GM12801 (cell line): Measurements from ENCODE around the gene ADAMTS1.

ENCODE experiments used
- TF ChIP-seq, protein P1 (sequence below): IDR thresholded peaks from one replicate; pipeline ENCODE4 v1.5.1; 2011; ENCODE audit warnings: control low read depth; ENCODE audit not compliant: insufficient read length; ENCODE audit errors: extremely low read depth

The ADAMTS1 gene

DNA sequence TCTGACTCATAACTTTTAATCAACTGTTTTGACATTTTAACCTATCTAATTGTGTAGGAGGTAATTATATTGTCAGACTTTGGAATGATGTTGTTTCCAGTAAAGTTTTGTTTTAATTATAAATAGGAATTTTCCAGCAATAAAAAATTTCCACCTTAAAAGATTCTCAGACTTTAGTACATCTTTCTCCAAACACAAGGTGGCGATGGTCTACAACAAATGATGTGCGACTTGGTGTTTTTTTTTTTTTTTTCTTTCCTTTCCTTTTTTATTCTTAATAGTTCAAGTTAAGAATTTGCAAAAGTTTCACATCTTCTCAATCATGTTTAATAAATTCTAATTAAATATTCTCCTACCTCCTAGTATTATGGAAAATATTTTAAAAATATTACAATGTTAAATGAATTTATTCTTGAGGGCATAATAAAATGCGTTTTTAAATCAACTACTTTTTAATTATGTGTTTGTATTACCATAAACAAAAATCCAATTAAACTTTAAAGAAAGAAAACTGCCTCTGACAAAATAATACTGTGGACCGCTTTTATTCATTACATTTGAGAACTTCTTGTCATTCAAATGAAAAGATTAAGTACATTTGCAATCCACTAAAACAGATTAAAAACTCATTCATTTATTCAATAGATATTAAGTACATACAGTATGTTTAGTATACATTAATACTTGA, 4.4 kb upstream of the ADAMTS1 start:
- TF ChIP-seq, protein P1, sequence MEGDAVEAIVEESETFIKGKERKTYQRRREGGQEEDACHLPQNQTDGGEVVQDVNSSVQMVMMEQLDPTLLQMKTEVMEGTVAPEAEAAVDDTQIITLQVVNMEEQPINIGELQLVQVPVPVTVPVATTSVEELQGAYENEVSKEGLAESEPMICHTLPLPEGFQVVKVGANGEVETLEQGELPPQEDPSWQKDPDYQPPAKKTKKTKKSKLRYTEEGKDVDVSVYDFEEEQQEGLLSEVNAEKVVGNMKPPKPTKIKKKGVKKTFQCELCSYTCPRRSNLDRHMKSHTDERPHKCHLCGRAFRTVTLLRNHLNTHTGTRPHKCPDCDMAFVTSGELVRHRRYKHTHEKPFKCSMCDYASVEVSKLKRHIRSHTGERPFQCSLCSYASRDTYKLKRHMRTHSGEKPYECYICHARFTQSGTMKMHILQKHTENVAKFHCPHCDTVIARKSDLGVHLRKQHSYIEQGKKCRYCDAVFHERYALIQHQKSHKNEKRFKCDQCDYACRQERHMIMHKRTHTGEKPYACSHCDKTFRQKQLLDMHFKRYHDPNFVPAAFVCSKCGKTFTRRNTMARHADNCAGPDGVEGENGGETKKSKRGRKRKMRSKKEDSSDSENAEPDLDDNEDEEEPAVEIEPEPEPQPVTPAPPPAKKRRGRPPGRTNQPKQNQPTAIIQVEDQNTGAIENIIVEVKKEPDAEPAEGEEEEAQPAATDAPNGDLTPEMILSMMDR: no peak

DNA sequence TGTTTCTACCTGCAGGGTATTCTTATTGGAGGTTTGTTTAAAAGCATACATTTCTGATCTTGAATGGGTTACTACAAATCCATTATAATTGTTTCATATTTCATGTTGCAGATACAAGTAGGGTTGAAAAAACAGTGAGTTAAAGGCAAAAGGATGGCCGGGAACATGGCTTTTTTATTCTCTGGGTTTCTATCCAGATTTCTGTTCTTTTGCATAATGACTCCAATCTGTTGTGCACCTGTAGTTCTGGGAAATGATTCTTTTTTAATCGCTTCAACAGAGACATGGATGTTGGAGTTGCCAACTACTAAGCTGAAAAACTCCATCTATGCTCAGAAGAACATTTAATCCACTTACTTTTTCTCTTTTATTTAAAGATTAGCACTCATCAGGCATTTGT, 2.7 kb upstream of the ADAMTS1 start:
- TF ChIP-seq, protein P1: no peak

DNA sequence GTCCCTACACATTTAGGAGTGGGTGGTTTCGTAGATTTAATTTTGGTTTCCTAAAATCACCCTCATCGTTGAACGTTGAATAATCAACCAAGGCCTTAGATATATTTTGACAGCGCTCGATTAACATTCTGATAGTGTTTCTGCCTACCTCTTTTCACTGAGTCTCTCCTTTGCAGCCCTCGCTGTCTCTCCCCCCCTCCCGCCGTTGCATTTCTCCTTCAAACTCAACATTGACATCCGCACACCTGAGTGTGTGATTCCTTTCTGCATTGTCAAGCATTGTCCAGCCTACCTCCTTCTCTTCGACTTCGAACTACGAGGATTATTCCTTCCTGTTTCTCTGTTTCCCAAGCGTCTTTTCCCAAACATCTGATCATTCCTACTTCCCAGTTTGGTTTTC, 1.8 kb upstream of the ADAMTS1 start:
- TF ChIP-seq, protein P1: no peak

DNA sequence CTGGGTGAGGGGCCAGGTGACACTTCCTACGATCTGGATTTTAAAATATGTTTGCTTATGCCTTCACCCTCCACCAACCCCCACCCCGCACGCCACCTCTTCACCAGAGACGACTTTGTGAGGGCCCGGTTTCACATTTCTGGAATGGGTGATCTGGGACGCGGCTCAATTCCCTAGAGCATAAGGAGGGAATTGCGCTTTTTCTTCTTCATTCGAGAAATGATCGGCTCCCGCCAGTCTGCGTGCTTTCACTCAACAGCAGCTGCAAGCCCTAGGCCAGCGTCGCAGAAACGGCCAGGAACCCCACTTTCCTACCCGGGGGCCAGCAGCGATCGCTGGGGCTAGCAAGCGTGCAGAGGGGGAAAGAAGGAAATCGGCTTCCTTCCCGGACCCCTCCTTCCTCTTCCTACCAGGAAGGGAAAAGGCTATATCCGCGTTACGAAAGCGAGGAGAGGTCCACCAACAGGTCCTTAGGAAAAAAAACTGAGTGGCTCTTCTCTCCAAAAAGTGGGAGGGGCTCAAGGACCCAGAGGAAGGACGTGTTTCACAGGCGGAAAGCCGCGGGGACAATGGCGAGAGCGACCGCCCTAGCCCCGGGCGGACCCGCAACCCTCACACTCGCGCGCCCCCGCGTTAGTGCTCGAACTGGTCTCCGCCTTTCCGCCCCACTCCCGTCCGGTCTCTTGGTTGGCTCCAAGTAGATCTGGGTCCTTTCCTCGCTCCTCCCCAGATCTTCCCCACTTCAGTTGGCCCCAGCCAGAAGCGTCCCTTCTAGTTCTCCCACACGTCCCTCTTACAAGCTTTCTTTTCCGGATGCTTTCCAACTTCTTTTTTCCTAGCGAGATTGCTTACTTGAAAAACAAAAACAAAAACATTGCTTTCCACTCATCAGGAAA, 1.1 kb upstream of the ADAMTS1 start:
- TF ChIP-seq, protein P1: no peak

DNA sequence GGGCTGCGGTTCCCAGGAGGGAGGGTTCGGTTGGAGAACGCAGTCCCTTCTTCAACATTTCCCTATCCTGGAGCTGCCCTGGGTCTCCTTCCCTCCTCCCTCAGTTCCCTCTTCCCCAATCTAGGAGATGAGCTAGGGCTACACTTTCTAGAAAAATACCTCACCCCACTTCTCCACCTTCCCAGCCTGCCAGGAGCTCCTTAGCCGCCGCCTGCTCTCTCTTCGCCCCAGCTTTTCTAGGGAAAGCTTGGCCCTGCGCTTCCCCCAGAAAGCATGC, 488 bp upstream of the ADAMTS1 start:
- TF ChIP-seq, protein P1: no peak

DNA sequence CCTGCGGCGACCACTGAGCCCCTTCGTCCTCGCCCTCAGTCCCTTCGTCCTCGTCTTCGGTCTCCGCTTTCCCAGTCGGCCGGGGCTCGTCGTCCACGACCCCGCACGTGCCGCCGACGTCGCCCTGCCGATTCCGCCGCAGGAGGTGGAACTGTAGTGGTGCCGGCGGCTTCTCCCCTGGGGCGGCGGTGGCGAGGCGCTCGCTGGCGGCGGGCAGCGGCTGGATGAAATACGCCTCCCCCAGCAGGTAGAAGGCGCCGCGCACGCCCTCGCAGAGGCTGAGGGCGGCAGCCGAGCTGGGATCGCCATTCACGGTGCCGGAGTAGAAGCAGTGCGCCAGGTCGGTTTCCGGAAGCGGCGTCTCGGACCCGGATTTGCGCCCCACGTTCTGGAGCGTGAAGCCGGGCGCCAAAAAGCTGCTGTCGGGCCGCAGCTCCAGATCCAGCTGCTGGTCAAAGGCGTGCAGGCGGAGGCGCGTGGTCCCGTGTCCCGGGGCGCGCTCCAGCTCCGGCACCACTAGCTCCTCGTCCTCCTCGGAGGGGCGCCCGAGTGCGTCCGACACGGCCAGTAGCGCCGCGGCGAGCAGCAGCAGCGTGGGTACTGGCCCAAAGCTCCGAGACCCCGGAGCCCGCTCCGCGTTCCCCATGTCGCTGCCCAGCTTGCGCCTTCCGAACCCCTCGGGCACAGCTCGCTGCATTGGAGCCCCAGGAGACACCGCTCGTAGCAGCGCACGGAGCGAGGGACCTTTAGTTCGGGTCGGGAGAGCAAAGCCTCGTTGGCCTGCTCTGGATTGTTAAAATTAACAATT, 747 bp downstream of the ADAMTS1 start:
- TF ChIP-seq, protein P1: no peak

DNA sequence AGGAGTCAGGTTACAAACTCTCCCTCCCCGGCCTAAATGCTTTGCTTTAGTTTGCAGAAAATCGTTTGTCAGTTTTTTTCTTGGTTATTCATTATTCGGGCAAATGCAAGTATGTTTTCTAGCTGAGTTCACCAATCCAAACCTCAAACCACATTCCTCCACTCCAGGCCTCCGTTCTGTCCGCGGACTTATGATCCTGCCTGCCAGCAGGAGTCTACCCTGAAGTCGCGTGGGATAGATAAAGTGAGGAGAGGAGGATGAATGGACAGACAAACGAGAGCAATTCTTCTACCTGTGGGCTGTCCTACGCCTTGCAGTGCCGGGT, 1.3 kb downstream of the ADAMTS1 start:
- TF ChIP-seq, protein P1: no peak
